Kasumi-1 (cell line): ENCODE results near the gene GDF9.
A peak's percentile ranks its signal among the peaks of the same experiment; 100 is the strongest.
"Not testable (repeated sequence)": the region's sequence is repeated elsewhere in the genome, so short reads cannot be mapped to it uniquely, and the experiment has no call there.

Experiments
- DNase-seq, 2 experiments: peaks; one replicate each; lab custom pipeline; 2025; lab: John Stamatoyannopoulos, UW

GDF9 gene

DNA sequence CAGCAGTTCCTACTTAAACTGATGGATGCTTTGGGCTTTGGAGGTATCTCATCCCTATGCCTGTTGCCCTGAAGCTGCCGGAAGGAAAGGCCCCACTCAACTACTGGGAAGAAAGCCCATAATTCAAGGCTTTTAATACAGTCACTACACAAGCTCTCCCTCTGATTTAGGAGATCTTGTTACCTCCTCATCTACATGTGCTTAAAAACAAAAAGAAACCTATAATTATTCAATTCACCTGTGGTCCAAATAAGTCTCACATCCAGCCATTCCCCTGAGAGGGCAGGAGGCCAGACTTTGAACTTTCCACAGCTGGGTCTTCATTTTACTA lies 6.5 kb upstream of the GDF9 start:
- DNase-seq: no peak

DNA sequence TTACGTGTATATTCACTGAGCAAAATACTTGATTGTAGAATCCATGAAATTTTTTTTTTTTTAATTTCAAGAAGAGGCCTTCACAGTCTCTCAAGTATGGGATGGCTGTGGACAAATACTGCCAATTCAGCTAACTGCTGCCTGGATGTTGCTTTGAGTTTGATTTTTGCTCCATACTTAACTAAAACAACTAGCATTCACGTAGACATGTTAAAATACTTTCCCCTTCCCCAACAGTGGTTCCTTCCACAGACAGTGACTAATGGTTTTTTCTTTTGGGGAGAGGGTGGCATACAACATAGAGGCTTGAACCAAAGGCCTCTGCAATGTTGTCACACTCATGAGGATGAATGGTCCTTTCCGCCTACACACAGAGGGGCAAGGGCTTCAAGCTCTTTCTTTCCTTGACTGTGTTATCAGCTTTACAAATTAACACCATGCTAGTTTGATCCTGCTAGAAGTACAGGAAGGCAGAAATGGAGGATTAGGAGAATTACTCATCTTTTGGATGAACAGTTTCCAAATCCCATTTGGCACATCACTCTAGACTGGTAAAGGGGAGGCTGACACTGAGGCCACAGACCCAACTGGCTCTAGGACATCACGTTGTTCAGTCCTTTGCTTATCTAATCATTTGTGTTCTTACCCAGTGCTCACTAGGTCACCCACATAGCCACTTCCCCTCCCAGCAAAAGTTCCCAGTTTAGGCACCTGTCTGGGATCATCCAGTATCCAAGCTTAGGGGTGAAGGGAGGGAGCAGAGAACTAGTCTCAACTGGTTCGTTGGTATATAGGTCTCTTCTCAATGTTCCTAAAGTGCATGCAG lies 5.4 kb upstream of the GDF9 start:
- no peak for DNase-seq

DNA sequence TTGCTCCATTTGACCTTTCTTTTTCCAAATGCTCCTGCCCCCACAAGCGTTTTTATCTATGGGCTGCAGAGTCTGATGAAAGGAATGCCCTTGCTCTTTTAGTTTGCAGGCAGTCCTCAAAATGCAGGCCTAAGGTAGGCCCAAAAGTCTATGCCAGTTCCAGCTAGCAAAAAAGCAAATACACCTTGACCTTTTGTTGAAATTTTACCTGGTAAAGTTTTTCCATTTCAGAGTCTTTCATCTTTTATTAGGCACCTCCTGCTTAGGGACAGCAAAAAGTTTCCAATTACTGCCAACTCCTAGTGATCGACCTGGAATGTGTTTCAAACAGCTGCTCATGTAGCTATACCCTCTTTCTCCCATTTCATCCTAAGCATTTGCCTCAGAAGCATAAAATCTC lies 4.5 kb upstream of the GDF9 start:
- no peak for DNase-seq

DNA sequence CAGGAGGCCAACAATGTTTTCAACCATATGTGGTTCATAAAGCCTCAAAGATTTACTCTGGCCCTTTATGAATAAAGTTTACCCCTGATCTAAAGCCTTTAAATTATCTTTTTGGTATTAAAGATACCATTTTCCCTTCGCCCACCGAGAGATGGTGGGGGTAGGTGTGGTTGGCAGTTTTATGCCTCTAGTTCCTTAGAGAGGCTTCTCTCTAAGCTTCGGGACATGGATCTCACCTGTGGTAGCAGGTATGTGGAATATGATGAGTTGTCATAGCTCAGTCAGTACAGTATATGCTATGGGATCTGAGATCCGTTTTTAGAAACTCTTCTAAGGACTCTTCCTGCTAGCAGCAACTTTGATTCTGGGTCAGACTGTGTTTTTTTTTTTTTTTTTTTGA lies 2.5 kb upstream of the GDF9 start:
- DNase-seq: no peak

DNA sequence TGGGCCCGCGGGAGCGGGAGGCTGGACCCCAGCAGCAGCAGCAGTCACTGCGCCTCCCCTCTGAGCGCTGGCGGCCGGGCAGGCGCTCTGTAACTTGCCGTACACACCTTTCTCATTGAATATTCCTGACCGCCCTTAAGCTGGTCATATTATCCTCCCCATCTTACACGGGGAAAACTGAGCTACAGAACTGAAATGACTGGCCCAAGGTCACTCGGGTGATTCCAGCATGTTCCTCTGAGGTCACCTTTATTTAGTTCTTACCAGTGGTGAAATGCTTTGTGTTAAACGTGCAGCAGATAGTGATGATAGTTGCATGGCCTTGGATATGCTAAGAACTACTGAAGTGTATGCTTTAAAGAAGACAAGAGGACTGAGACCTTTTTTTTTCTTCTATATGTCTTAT lies 780 bp upstream of the GDF9 start:
- no peak for DNase-seq

DNA sequence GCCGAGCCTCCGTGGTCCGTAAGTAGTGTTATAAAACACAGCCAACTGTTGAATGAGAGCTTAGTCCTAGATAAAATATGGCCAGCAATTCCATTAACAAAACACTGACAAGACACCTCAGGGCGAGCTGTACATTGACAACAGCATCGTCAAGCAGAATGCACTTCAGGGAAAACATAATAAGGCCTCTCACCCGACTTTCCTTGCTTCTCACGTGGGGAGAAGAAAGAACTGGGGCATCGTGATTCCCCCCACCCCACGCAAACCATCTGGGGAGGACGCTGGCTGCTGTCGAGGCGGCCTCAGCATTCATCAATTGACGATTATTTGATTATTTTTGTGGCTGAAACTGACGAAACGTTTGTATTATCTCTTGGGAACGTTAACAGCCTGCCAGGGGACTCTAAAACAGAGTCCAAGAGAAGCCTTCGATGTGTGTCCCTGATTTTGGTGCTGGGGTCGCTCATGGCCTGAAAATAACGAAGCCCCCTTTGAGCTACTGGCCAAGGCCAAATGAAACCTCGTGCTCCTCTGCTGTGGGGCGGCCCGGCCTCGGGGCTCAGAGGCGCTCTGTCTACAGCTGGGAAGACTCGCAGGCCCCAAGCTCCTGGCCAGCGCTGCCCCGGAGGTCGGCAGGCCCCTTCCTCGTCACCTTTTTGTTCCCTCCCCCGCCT lies 464 bp downstream of the GDF9 start:
- DNase-seq: no peak

DNA sequence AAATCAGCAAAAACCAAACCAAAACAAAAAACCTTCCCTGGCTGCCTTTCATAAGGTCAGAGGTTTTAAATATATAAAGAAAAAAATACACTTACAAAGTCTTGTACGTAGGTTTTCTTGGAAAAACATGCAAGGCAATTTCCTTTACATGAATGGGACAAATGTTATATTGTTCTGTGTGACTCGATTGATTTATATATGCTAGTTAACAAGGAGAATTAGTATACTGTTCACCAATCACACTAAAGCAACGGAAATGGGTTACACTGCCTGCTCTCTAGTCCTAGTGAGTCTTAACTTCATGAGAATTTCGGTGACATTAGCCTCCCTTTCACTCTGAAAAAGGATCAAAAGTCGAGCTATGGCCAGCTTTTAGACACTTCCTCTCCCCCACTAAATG lies 5.5 kb downstream of the GDF9 start:
- DNase-seq: no peak

DNA sequence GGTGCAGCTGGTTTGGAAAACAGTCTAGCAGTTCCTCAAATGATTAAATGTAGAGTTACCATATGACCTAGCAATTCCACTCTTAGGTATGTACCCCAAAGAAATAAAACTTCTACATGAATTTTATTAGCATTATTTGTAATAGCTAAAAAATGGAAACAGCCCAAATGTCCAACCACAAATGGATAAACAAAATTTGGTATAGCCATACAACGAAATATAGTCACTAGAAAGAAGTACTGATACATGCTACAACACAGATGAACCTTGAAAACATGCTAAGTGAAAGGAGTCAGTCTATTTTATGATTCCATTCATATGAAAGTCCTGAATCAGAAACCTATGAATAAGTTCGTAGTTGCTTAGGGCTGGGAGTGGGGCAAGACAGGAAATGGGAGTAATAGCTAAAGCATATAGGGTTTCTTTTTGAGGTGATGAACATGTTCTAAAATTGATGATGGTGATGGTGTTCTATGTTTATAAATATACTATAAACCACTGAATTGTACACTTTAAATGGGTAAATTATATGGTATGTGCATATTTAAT lies 6.3 kb downstream of the GDF9 start:
- no peak for DNase-seq

DNA sequence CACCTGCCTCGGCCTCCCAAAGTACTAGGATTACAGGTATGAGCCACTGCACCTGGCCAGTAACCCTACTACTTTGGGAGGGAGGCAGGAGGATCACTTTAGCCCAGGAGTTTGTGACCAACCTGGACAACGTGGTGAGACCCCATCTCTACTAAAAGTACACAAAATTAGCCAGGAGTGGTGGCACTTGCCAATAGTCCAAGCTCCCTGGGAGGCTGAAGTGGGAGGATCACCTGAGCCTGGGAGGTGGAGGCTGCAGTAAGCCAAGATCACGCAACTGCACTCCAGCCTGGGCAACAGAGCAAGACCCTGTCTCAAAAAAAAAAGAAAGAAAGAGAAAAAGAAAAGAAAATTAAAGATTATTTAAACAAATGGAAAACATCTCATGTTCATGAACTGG lies 10.3 kb downstream of the GDF9 start:
- DNase-seq: no peak

DNA sequence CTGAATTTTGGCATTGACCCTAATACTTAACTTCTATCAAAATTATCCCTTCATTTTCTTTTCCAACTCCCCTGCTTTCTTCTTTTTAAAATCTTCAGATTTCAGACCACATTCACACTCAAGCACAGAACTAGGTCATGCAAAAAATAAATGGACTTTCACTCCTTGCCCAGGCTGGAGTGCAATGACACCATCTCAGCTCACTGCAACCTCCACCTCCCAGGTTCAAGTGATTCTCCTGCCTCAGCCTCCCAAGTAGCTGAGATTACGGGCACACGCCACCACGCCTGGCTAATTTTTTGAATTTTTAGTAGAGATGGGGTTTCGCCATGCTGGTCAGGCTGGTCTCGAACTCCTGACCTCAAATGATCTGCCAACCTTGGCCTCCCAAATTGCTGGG lies 11.3 kb downstream of the GDF9 start:
- not testable (repeated sequence) for DNase-seq

DNA sequence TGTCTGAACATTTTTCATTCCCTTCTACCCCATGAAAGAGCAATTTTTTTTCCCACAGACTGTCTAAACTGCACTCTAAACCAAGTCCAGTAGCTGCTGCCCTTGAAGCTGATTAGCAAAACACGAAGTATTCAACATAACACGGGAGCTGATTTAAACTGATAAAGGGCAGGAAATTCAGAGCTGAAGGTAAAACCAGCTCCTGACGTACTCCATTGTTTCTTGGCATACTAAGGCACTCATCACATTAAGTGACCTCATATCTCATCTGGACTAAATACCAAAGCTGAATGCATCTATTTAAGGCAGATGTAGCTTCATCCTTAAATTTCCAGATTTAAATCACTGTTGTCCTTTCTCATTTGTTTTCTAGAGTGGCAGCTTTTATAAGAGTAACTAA lies 12.0 kb downstream of the GDF9 start:
- no peak for DNase-seq

DNA sequence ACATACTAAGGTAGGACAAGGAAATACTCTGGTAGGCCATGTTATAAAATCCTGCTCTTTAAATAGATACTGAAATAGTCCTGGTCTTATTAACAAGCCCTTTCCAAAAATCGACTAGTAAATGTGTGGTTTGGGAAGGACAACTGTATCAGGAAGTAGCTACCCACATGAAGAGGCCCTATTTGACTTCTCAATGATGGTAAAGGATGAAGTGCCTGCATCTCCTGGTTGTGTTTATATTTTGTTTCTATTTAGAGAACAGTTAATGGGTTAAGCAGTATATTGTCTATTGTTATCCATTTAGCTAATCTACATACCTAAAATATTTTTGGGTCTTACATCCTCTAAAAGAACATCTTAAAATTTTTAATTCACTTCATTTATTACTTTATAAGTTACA lies 12.5 kb downstream of the GDF9 start:
- DNase-seq: peak in 1 of 2 experiments; percentile 22

DNA sequence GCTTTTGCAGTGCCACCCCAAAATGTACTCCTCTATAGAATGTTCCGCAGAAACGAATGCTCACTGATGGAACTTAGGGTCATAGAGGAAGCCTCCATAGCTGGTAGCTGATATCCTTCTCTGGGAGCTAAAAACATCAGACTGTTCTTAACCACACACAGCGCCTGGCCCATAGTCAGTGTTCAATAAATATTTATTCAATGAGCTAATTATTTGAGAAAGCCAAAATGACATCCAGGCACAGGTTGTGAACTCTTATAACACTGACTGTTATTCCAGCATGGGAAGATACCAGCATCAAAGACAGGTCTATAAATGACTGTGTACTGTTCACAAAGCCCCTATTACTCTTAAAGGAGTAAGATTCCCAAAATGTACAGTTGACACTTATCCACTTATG lies 12.9 kb downstream of the GDF9 start:
- no peak for DNase-seq

DNA sequence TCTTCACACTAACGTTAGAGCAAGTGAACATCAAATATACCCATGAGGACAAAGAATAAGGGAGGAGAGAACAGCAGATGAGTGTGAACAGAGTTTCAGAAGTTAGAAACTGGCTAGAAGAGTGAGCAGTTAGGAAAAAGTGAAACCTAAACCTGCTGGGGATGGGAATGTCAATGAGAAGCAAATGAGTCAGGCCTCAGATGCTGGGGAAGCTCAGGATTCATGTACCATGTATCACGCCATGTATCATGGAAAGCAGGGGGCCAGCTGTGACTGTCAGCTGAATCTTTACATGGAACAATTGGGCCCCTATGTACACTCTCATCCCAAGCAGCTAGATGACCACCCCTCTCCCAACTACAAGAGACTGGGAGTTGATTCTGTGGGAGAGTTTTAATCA lies 16.2 kb downstream of the GDF9 start:
- no peak for DNase-seq

DNA sequence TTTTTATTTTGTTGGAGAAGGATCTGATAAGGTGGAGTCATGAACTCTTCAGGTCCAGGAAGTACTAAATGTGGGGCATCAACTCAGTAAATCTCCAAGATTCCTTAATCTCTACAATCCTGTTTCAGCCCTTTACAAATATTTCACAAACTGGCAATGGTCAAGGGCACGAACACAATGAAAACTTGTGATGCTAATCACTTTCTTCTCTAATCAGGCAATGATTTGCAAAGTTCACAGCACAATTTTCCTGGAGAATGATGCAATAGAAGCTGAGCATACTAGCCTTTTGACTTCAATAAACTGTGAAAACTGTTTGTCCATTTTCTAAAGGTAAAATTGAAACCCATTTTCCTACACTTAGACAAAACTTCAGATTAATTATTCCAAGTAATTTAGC lies 16.9 kb downstream of the GDF9 start:
- no peak for DNase-seq

DNA sequence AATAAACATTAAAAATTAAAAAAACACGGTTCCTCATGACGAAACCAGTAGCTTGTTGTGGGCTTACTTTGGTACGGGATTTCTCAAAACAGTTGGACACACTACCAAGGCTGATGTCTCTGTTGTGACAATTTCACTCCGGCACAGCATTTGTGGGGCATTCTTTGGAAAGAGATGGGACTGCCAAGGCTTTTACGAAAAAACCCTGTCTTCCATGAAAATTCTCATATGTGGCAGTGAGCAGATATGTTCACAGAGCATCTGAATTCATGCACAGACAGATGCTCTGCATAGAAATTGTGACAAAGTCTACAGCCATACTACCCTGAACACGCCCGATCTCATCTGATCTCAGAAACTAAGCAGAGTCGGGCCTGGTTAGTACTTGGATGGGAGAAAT lies 18.0 kb downstream of the GDF9 start:
- no peak for DNase-seq

DNA sequence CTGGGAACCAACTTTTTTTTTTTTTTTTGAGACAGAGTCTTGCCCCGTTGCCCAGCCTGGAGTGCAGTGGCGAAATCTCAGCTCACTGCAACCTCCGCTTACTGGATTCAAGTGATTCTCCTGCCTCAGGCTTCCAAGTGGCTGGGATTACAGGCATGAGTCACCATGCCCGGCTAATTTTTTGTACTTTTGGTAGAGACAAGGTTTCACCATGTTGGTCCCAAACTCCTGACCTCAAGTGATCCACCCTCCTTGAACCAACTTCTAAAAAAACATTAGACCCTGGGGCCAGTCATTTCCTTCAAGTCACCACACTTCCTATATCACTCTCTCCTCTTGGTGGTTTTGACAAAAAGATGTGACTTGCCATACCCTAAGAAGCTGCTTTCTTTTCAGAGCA lies 25.0 kb downstream of the GDF9 start:
- peak in 1 of 2 experiments; percentile 20 for DNase-seq

DNA sequence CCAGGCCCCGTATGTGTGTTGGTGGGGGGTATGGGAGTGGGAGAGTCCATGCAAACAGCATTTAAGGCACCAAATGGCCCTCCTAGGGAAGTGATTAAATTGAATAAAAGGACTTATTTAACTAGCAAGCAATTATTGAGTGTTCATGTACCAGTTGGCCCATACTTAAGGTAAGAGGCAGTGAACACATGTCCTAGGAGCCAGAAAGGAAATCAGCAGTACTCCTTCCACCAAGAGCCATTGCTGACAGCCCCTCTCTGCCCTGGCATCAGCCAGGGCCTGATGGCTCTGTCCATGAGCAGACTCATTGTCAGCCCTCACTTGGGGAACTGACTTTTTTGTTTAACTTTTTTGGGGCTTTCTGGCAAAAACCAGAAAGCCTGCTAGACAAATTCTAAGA lies 25.4 kb downstream of the GDF9 start:
- no peak for DNase-seq

DNA sequence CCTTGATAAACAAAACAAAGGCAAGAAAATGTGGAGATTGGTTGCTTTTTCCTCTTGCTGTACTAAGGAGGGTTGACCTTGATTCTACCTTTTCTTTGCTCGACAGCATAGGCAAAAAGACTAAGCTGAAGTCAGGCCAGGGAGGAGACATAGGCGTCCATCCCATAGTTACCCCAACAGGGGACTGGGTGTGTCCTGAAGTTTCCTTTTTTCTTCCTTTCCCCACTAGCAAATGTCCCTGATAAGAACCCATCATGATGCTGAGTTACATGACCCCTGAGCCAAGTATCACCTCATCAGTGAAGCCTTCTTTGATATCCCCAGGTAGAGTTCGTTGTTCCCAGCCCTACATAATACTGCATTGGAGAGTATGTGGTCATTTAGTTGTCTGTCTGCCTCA lies 26.0 kb downstream of the GDF9 start:
- DNase-seq: no peak

DNA sequence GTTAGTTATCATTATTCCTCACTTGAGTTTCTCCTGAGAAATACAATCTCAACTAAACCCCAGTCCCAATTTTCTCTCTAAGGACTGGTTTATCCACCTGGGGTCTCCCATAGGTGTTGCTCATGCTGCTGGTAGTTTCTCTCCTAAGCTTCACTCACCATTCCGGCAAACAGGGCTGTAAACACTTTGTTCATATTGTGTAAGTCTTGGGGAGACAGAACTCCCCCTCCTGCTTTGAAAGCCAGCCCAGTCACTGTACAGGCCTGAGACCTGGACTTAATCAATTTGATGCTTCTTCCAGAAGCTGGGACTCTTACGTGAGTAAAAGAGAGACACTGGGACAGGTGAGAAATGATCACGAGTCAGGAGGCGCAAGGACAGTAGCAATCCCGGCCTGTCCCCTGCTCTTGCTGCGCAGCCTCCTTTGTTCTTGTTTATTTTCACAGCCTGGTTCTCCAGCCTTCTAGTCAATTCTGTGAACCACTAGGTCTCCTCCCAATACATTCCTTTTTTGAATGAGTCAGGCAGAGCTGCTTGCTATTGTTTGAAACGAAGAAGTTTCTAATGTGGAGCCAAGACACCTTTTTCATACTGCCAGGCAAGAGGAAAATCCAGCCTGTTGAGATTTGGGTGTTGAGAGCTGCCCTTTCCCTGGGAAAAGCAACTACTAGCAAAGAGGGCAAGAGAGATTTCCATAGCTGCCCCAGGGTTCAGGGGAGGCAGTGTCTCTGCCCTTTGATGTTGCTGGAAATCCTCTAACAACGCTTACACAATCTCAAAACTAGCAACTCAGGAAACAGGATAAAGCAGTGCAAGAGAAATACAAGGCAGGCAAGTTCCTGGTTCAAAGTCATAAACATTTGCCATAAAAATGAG lies 26.6 kb downstream of the GDF9 start:
- DNase-seq: no peak

DNA sequence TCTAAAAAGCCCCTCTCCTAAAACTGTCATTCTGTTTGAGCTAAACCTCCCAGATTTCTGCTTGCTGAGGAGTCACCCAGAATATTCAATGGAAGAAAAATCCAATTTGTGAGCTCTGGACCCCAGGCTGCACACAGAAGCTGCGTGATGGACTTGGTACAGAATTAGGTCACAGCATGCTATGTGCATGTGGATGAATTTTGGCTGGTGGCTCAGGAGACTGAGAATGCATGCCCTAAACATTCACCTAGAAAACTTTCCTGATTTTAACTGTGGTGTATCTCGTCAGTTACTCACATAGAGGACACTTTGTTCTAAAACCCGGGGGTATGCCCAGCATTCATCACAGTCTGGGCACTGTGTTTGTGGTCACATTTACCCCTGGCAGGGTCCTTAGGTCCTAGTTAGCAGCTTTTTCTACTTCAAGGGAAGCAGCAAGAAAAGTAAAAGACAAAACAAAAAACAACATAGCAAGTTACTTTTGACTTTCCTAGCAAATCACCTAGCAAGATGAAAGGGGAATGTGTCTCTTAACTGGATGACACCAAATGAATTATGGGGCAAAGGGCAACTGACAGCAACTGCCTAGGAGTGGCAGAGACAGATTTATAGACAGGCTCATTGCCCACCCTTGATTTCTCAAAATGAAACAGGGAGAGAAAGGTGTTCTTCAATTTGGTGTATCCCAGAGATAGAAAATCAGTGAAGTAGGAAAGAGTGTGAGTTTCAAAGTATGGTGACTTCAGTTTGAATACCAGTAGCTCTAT lies 27.6 kb downstream of the GDF9 start:
- DNase-seq: no peak

DNA sequence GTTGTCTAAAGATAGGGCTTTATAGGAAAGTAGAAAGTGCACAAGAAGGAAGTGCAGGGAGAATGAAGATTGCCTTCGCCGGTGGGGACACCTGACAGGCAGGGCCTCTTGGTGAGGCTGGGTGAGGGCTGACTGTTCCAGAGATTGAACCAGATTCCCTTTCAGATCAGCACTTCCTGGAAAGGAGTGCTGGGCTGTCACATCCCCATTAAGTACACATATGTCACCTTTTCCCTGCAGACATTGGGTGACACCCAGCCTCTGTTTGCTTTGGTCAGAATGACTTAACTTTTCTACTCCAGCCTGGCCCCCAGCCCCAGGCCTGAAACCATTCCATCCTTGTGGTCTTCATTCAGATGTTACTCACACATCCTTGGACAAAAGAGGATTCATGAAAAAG lies 28.4 kb downstream of the GDF9 start:
- DNase-seq: no peak
